PFSK-1 (cell line): Measurements from ENCODE around the gene UNC119.

Source experiments
- POLR2AphosphoS5 ChIP-seq: IDR thresholded peaks from 2 replicates; pipeline ENCODE4 v1.6.1; 2012; ENCODE audit warnings: low read depth, mild to moderate bottlenecking, control low read depth, low read length, moderate library complexity
- REST ChIP-seq, 2 experiments: IDR thresholded peaks; 2 replicates each; pipeline versions ENCODE4 v1.6.1 to v1.8.0; 2011 to 2012; ENCODE audit warnings: low read depth in 2 of 2, low read length in 2 of 2, control low read depth in 1 of 2, inconsistent platforms in 1 of 2, mild to moderate bottlenecking in 1 of 2, moderate library complexity in 1 of 2; ENCODE audit not compliant: insufficient read depth in 1 of 2
- TAF1 ChIP-seq: IDR thresholded peaks from 2 replicates; pipeline ENCODE4 v1.6.1; 2012; ENCODE audit warnings: low read length, control low read depth, borderline replicate concordance; ENCODE audit not compliant: insufficient read depth

- no peak for TF ChIP-seq TAF1
- no peak for TF ChIP-seq POLR2AphosphoS5
- no peak for TF ChIP-seq REST (IDR thresholded peaks at IDR 0.05; ENCODE audit: insufficient read depth in 1 of 2, low read depth in 2 of 2, low read length in 2 of 2)
Observed at GRCh38 chr17:28570716-28571360, 18.4 kb upstream of the UNC119 start.
